Prostate gland (tissue), 2 donors: ENCODE measurements around the gene DPYD. TPM values are rescaled to one million over a fixed set of nuclear protein-coding genes. Genes with fewer than 3 reads are reported as not detected.

Experiments
- DNase-seq: peaks from one replicate; pipeline ENCODE4 v3.0.0-alpha.2; 2019; ENCODE audit warnings: low spot score
- H3K27ac ChIP-seq, 2 donors: fragments of 200-600 bp; sonication (generic); 2 replicates each; pipeline ENCODE4 v1.5.1; 2017 to 2019
- H3K27me3 ChIP-seq: fragments of 200-600 bp; sonication (generic); replicated peaks from 2 replicates; pipeline ENCODE4 v1.5.1; 2019; ENCODE audit not compliant: insufficient read depth
- H3K36me3 ChIP-seq, 2 donors: fragments of 200-600 bp; sonication (generic); 1 replicate in 1 of 2; 2 replicates in 1 of 2; pipeline versions ENCODE4 v1.5.1 to v1.8.1; 2017 to 2019
- H3K4me1 ChIP-seq: fragments of 200-600 bp; sonication (generic); replicated peaks from 2 replicates; pipeline ENCODE4 v1.5.1; 2019
- H3K4me3 ChIP-seq, 2 donors: fragments of 200-600 bp; sonication (generic); 2 replicates each; pipeline ENCODE4 v1.5.1; 2017 to 2019
- H3K9me3 ChIP-seq: fragments of 200-600 bp; sonication (generic); 2 replicates; pipeline ENCODE4 v1.5.1; 2017
- POLR2A ChIP-seq: fragments of 450-650 bp; IDR thresholded peaks from one replicate; pipeline ENCODE4 v1.6.1; 2016; ENCODE audit warnings: antibody characterized with exemption, mild to moderate bottlenecking
- POLR2AphosphoS5 ChIP-seq: sonication (generic); formaldehyde crosslinking; IDR thresholded peaks from one replicate; pipeline ENCODE4 v1.6.1; 2017; ENCODE audit warnings: antibody characterized with exemption
- WGBS: methylation state at CpG from one replicate; pipeline ENCODE4 v1.1.5; 2018; 5-methylcytosine and 5-hydroxymethylcytosine counted together
- intact Hi-C: fragments of 100-400 bp; cut with DNase I; formaldehyde crosslinking; loops from one replicate; pipeline ENCODE4 v1.14.2; 2022
- total RNA-seq, 2 donors: library from RNA; depleted of rRNA; stranded (reverse); fragments of >200 nt; gene quantifications; one replicate each; pipeline ENCODE4 v1.1.0, GENCODE V29; 2016
- TF ChIP-seq, protein P1 (sequence below), 4 experiments: fragments of 200-600 bp in 2 of 4; fragments of 450-650 bp in 2 of 4; sonication (generic) in 2 of 4; IDR thresholded peaks; 1 replicate in 3 of 4; 2 replicates in 1 of 4; pipeline ENCODE4 v1.5.1; 2016 to 2019; ENCODE audit warnings: antibody characterized with exemption in 4 of 4, mild to moderate bottlenecking in 2 of 4, moderate library complexity in 2 of 4

DPYD gene
- total RNA-seq, 2 donors from 2014 or later: 18.2 to 19.7 TPM

DNA sequence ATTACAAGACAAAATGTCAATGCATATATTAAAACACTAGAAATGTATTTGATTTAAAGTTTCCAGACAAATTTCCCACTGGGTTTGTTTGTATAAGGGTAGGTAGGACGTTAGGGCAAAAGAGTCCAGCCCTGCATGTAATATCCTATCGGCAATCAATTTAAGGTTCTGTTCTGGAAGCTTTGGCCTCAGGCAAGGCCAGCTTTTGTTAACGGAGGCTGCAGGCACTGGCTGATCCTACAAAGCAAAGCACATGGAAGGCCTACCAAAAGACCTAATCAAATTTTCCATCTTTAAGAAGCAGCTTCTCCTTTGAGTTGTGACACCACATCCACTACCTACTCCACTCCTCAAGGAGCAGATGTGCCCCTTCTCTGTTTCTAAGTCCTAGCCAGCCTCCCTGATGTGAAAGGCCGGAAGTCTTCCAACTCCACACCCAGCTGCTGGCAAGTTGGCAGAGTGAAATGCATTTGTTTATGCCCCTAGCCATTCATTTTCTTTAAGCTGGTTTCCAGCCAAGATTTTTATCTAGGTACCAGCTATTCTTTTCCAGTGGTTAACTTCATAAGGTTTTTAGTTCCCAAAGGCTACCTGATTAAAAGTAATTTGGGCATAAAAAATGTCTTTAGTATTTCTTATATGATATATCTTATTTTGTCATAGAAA is 746.7 kb downstream of the DPYD start:
- TF ChIP-seq, protein P1, sequence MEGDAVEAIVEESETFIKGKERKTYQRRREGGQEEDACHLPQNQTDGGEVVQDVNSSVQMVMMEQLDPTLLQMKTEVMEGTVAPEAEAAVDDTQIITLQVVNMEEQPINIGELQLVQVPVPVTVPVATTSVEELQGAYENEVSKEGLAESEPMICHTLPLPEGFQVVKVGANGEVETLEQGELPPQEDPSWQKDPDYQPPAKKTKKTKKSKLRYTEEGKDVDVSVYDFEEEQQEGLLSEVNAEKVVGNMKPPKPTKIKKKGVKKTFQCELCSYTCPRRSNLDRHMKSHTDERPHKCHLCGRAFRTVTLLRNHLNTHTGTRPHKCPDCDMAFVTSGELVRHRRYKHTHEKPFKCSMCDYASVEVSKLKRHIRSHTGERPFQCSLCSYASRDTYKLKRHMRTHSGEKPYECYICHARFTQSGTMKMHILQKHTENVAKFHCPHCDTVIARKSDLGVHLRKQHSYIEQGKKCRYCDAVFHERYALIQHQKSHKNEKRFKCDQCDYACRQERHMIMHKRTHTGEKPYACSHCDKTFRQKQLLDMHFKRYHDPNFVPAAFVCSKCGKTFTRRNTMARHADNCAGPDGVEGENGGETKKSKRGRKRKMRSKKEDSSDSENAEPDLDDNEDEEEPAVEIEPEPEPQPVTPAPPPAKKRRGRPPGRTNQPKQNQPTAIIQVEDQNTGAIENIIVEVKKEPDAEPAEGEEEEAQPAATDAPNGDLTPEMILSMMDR (IDR thresholded peaks at IDR 0.05): no peak
- TF ChIP-seq POLR2A: no peak
- TF ChIP-seq POLR2AphosphoS5: no peak
- H3K4me1 ChIP-seq: no peaks in the 10 kb centered on the region
- intact Hi-C loops: no loop called here
- 27% methylated on average over 4 of the region's 4 CpGs for WGBS
- no peaks in the 10 kb centered on the region for H3K27me3 ChIP-seq
- DNase-seq: no peak
- no peak overlapping the region for H3K27ac ChIP-seq
- no peaks in the 10 kb centered on the region for H3K9me3 ChIP-seq
- H3K4me3 ChIP-seq: no peak overlapping the region
- H3K36me3 ChIP-seq: no peaks in the 10 kb centered on the region

DNA sequence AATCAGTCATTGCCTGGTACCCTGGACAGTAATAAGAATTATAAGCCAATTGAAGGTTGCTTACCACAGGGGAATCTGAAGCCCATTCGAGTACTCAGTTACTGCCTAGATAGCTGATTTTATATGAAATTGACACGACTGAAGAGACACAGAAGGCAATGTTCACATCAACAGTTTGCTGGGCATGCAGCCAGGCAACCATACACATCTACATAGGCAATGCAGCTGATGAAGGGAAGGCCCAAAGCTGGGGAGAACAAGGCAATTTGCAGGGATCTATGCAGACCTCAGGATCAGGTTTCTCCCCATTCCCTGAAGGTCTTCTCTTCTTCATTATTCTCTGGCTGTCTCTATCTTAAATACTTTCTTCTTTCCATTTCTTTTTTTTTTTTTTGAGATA is 750.5 kb downstream of the DPYD start:
- H3K4me1 ChIP-seq: no peaks in the 10 kb centered on the region
- 73% methylated on average over 2 of the region's 2 CpGs for WGBS
- no peaks in the 10 kb centered on the region for H3K36me3 ChIP-seq
- H3K27me3 ChIP-seq: no peaks in the 10 kb centered on the region
- intact Hi-C loops: no loop called here
- no peak for TF ChIP-seq POLR2AphosphoS5
- TF ChIP-seq, protein P1 (IDR thresholded peaks at IDR 0.05): no peak
- TF ChIP-seq POLR2A: no peak
- no peaks in the 10 kb centered on the region for H3K9me3 ChIP-seq
- DNase-seq: no peak
- no peak overlapping the region for H3K4me3 ChIP-seq
- H3K27ac ChIP-seq: no peak overlapping the region

DNA sequence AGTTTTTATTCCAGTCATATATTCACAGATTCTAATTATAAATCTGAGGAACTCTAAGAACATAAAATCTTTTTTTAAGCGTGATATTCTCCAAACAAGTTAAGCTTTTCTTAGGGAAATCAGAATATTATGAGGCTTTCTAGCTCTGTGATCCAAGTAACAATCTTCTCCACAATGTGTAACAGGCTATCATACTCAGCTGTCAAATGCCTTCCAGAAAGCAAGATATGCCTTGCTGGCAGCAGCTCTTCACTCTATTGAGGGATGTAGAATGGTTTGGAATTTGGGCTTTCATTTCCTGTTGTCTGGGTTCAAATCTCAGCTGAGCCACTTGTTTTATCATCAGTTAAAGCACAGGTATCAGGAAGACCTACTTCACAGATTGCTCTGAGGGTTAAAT is 752.8 kb downstream of the DPYD start:
- H3K9me3 ChIP-seq: no peaks in the 10 kb centered on the region
- H3K4me3 ChIP-seq: no peak overlapping the region
- 97% methylated on average over 1 of the region's 1 CpG for WGBS
- H3K4me1 ChIP-seq: no peaks in the 10 kb centered on the region
- H3K27me3 ChIP-seq: no peaks in the 10 kb centered on the region
- no peak for DNase-seq
- no peaks in the 10 kb centered on the region for H3K36me3 ChIP-seq
- TF ChIP-seq POLR2A (no peak), POLR2AphosphoS5 (no peak)
- intact Hi-C loops: no loop called here
- H3K27ac ChIP-seq: no peak overlapping the region

DNA sequence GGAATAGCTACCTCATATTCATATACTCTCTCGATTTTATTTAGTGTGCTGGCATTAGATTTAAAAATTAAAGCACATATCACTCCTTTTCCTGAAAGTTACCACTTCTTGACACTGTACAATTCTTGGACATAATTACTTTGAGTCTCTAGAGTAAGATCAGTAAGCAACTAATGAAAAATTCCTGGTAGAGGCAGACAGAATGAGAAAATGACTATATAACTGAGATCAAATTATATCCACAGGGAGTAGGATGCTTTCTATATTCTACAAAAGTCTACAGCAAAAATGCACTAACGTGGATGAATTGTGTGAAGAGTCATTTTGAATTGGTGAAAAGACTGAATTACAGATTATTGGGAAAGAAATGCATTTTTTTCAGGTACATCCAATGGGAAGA is 753.6 kb downstream of the DPYD start:
- TF ChIP-seq POLR2A (no peak), POLR2AphosphoS5 (no peak)
- TF ChIP-seq, protein P1 (IDR thresholded peaks at IDR 0.05): no peak
- H3K36me3 ChIP-seq: no peaks in the 10 kb centered on the region
- 96% methylated on average over 2 of the region's 2 CpGs for WGBS
- DNase-seq: no peak
- H3K4me1 ChIP-seq: no peaks in the 10 kb centered on the region
- no peaks in the 10 kb centered on the region for H3K9me3 ChIP-seq
- no peaks in the 10 kb centered on the region for H3K27me3 ChIP-seq
- H3K27ac ChIP-seq: no peak overlapping the region
- intact Hi-C loops: no loop called here
- H3K4me3 ChIP-seq: no peak overlapping the region

DNA sequence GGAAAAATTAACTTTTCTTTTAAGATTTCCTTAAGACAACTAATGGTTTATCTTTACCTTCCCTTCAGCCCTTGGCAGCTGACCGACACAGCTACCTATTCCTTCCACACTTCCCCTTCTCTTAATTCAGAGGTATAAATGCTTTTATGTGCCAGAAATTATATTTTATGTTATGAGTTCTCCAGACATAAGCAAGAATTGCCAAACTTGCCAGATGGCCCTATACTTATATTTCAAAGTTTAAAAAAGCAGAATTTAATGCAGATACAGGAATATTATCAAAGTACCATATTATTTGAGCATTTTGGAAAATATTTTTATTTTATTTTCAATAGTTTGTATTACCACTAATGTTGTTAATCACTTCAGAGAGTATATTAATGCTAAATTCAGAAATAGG is 754.2 kb downstream of the DPYD start:
- Histone ChIP-seq H3K4me3 (no peak overlapping the region), H3K4me1 (no peaks in the 10 kb centered on the region), H3K27me3 (no peaks in the 10 kb centered on the region), H3K36me3 (no peaks in the 10 kb centered on the region), H3K9me3 (no peaks in the 10 kb centered on the region), H3K27ac (no peak overlapping the region)
- no peak for TF ChIP-seq POLR2A
- no peak for TF ChIP-seq POLR2AphosphoS5
- TF ChIP-seq, protein P1 (IDR thresholded peaks at IDR 0.05): no peak
- DNase-seq: no peak
- WGBS: 94% methylated on average over 1 of the region's 1 CpG
- intact Hi-C loops: no loop called here
